IPS DF 4.7 (cell line): Measurements from ENCODE around the gene CEP164.

Experiments
- DNase-seq: peaks from one replicate; pipeline ENCODE4 v3.0.0-alpha.2; 2013; ENCODE audit warnings: low spot score; ENCODE audit errors: extremely low read depth

Gene CEP164

GRCh38 chr11:117418737-117419481 is 91.3 kb downstream of the CEP164 start:
- DNase-seq = no peak

GRCh38 chr11:117419482-117420142 is 92.0 kb downstream of the CEP164 start:
- DNase-seq = no peak

DNA sequence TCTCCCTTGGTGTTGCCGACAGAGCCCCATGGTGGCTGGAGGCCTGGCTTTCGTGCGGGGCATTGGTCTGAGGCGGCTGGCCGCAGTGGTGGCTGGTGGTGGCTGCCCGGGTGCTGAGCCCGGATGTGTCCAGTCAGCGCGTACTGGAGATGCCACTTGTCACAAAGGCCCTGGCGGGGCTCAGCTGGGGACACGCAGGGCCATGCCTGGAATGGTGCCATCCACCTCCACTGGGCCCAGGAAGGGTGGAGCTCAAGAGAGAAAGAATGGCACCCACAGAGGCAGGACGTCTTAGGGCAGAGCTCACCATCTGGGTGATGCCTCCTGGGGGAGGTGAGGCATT is 92.5 kb downstream of the CEP164 start:
- no peak for DNase-seq

DNA sequence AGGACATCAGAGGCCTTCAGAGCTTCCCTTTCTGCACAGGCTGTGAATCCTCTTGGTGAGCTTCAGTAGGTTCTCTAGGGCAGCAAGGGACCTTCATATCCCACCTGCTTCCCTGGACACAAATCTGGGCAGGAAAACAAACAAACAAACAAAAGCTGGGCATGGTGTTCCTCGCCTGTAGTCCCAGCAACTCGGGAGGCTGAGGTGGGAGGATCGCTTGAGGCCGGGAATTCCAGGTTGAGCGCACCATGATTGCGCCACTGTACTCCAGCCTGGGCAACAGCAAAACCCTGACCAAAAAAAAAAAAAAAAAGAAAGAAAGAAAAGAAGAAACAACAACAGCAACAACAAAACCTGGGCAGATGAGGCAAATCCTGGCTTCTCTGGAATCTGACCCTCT is 92.9 kb downstream of the CEP164 start:
- no peak for DNase-seq

DNA sequence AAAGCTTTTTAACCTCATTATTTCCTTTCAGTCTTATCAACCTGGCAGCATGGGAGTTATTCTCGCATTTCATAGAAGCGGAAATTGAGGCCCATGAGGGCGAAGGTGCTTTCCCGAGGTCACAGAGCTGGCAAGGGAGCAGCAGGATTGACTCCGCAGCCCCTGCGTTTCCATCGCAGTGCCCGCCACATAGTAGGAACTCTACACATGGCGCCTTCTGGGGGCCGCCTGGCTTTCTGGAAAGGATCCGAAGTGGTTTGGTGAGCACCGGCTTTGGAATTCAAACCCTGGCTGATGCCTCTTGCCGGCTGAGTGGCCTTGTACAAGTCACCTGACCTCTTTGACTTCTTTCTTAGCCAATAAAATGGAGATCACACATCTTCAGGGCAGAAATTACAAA is 93.4 kb downstream of the CEP164 start:
- DNase-seq = no peak

DNA sequence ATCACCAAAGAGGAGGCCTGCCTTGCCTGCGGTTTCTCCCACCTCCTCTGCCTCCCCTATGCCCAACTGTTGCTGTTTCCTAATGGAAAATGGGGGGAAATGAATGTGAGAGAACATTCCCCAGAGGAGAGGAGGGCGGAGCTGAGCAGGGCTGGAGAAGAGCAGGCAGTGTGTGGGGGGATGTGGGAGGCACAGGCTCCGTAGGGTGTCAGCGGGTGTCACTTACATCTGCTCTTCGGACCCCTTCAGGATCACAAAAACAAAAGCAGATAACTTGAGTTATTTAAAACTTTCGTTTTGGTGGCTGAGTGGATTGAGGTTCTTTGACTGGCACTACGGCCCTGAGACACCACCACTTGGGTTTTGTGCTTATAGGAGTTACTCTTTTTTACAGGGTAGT is 93.8 kb downstream of the CEP164 start:
- DNase-seq = no peak

GRCh38 chr11:117423046-117423575 is 95.5 kb downstream of the CEP164 start:
- DNase-seq = no peak

DNA sequence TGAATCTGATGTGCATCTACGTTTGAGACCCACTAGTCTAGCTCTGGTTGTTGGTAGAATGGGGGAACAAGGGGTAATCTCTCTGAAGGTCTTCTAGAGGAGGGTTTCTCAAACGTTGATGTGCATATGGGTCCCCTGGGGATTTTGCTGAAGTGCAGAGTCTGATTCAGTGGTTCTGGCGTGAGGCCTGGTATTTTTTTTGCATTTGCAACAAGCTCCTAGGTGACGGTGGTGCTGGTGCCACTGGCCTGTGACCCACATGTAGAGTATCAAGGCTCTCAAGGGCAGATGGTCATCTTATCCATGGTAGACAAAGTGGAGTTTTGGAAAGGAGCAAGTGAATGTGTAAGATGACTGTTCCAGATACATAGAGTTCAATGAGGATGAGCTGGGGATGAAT is 97.1 kb downstream of the CEP164 start:
- DNase-seq = no peak

- no peak for DNase-seq
Observed at GRCh38 chr11:117425679-117426296, 98.1 kb downstream of the CEP164 start.

DNA sequence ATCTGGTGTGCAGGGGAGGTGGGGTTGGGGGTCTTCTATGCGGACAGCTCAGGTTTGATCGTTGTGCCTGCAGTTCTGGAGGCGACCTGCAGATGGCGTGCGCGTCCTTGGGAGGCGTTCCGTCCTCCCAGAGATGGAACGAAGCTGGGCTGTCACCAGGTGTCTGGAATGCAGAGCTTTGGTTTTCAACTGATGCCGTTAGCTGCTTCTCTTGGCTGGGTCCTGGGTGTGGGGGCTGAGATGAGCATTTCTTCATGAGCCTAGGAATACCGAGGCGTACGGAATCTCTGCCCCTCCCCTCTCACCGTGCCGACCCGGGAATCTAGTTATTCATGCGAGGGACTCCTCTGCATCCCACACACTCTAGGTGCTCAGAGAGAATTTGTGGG is 98.6 kb downstream of the CEP164 start:
- DNase-seq = peak; percentile 22

- no peak for DNase-seq
Observed at GRCh38 chr11:117426941-117427340, 99.3 kb downstream of the CEP164 start.

GRCh38 chr11:117427356-117427874 is 99.8 kb downstream of the CEP164 start:
- DNase-seq = no peak

DNA sequence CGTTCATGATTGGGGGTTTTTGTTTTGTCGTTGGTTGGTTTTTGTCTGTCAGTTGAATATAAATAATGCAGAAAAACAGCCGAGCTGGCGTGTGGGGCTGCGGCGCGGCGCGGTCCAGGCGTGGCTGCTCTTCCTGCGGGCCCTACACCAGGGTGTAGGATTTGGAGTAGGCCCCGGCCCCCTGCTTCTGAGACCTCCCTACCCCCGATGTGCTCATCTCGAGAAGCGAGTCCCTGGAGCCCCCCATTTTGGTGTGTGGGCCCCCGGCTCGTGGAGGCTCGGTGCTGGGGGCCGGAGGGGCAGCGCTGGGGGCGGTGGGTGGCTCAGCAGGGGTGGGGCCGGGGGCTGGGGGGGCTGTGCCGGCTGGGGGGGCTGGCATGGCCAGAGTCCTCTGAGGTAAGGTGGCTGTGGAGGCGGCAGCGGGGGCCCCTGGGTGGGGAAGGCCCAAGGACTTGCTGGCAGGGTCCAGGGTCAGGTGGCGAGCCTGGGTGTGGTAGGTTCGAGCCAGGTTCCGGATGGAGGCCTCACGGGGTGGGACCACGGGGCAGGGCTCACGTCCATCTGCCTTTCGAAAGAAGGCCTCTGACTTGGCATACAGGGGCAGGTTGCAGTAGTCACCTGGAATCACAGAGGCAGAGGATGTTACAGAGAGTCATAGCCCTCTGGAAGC is 100.7 kb downstream of the CEP164 start:
- no peak for DNase-seq

GRCh38 chr11:117428856-117429229 is 101.2 kb downstream of the CEP164 start:
- no peak for DNase-seq

DNA sequence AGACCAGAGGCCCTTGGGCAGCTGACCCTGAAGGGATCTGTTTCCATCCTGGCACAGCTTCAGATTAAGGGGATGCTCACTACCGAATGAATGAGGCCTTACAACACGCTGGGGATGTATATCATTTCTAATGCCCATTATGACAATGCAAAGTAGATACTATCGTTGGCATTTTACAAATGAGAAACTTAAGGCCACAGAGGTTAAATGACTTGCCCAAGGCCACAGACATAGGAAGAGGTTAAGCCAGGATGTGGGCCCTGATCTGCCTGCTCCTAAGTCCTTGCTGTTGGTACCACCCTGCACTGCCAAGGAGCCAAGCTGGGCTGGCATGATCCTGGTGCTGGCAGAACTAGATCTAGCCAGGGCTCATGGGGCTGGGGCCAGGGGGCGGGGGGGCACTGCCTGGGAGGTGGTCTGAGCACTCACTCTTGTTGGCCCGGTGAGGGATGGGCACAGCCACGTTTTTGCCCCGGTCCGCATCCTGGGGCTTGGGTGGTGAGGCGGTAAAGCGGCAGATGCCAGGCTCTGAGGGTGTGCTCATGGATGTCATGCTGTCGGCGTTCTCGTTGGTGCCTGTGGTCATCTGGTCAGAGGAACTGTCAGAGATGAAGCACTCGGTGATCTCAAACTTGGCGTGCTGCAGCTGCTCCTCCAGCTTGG is 102.8 kb downstream of the CEP164 start:
- DNase-seq = no peak

- DNase-seq = no peak
Observed at GRCh38 chr11:117431436-117431835, 103.8 kb downstream of the CEP164 start.

- no peak for DNase-seq
Observed at GRCh38 chr11:117433717-117434116, 106.1 kb downstream of the CEP164 start.

DNA sequence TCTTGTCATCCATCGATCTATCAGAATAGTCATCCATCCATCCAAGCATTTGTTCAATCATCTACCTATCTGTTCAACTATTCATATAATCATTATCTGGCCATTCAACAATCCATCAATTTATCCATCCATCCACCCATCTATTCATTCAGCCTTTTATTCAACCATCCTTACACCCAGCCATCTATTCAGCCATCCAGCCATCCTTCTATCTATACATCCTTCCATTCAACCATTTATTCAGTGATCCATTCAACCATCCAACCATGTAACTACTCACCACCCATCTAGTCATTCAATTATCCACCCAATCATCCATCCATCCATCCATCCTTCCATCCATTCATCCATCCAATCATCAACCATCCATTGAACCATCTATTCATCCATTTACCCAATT is 106.8 kb downstream of the CEP164 start:
- DNase-seq = no peak

DNA sequence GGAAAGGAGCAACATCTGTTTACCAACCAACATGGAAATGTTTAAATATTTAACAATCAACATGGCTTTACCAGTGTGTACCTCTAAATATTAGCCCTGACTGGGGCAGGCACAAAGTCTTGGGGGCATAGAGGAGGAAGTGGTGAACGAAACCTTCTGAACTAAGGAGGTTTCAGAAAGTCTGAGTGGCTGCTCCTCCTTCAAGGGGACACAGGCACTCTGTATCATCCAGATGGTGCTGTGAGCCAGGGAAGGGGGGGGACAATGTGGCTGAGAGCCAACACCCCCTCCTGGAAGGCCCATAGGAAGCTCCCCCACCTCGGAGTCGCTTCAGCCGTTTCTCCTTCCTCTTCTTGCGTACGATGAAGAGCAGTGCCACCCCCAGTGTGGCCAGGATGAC is 107.7 kb downstream of the CEP164 start:
- DNase-seq = no peak

DNA sequence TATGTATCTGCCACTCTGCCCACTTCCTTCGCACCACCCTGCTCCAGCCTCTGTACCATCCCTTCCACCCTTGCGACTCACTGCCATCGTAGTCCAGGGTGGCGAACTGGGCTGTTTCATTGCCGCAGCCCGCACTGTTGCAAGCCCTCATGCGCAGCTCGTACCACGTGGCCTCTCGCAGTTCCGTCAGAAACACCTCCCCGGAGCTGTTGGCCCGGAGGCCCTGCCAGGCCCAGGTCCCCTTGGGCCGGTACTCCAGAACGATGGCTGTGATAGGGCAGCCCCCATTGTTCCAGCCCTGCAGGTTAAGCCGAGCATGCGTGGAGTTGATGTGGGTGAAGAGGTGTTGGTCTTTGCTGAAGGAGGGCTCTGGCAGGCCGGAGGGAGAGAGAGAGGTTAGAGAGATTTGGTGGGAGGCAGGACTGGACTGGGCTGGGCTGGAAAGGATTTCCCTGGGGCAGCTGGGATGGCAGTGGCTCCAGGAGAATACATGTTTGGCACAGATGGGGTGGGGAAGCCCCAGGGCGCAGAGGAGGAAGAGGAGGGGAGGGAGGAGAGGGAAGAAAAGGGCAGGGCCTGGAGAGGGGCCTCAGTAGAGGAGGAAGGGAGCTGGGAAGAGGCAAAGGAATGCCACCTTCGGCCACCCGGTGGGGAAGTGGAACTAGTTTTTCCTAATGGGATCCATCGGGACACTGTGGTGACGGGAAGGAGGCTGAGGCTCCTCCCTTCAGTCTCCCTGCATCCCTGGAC is 109.6 kb downstream of the CEP164 start:
- DNase-seq = no peak

- no peak for DNase-seq
Observed at GRCh38 chr11:117437791-117438130, 110.1 kb downstream of the CEP164 start.
